NCI-H748 (cell line): ENCODE measurements around the gene VIT.

Experiments
- DNase-seq: peaks from one replicate; lab custom pipeline; 2025; ENCODE audit not compliant: unreplicated experiment; lab: John Stamatoyannopoulos, UW

VIT gene

DNA sequence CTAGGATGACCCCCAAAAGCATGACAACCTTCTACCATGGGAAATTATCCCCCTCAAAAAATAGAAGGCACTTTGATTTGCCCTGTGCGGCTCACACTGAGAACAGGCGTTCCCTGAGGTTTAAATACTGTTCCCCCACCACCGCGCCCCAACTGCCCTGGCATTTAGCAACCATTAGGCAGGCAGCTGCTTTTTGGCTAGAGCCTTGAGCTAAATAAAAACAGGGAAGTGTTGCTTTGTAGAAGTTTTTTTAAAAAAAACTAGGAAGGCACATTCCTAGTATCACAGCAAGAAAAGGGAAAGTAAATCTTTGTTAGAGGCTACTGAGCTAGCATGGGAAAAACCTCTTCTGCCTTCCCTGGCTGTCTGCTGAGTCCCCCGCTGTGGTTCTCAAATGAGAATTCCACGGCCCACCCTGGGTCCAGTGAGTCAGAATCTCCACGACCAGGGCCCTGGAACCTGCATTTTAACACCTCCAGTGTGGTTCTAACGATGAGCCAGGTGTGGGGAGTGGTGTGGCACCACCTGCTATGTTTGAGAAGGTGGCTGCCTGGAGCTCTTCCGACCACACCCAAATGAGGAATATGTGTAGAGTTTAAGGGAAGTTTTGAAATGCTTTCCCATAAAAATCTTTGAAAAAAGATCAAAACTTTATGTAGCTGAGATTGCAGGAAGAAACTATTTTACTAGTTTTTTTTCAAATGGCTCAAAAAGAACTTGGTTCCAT, 66.4 kb downstream of the VIT start:
- no peak for DNase-seq

- DNase-seq, result no peak
These were observed 72.6 kb downstream of the VIT start for GRCh38 chr2:36769106-36769505.

DNA sequence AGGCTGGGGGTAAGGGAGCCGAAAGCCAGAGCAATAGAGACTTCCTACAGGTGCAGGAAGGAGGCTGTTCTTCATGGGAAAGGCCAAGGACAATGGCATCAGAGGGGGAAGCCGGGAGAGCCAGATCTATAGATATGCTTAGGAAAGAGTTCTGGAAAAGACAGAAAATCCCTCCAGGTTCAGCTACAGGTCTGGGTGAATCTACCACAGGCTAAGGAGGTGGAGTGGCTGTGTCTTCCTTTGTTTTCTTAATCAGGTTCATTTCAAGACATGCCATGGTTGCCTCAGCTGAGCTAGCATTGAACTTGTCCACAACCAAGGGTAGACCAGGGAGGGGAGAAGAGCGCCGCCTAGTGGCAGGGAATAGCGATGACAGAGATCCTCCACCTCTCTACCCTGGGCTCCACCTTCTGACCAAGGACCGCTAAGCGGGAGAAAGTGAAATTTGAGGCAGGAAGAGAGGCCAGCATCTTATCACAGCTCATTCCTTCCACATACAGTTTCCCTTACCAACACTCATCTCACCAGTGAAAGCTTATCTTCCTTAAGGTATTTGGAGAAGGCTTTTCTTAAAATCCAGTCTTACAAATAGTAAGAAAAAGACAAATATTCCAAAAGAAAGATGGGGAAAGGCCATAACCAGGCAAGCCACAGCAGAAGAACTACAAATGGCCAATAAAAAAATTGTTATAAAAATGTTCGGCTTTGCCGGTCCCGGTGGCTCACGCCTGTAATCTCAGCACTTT, 74.2 kb downstream of the VIT start:
- peak; percentile 16 for DNase-seq

GRCh38 chr2:36771671-36772070, 75.2 kb downstream of the VIT start:
- no peak for DNase-seq

DNA sequence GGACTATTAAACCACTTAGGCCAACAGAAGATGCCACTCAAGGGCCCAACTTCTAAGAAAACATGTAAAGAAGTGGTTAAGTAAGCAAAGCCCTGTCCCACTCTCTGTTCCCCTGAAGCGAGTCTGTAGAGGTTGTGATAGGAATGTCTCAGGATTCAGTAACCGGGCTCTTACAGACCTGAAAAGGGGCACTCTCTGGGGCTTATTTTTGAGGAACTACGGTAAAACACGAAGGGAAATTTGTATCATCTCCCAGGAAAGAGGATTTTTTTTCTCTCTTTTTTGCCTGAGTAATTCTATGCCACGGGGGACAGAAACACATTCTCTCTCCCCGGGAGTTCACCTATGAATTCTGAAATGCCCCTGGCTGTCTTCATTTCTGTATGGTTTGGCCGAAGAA, 77.4 kb downstream of the VIT start:
- no peak for DNase-seq

GRCh38 chr2:36775261-36775660, 78.8 kb downstream of the VIT start:
- DNase-seq, result no peak

- DNase-seq, result no peak
These were observed 79.3 kb downstream of the VIT start for GRCh38 chr2:36775806-36776205.

- no peak for DNase-seq
These were observed 80.8 kb downstream of the VIT start for GRCh38 chr2:36777272-36777671.

GRCh38 chr2:36777788-36778187, 81.3 kb downstream of the VIT start:
- DNase-seq, result no peak

- DNase-seq, result no peak
These were observed 83.0 kb downstream of the VIT start for GRCh38 chr2:36779462-36779861.

DNA sequence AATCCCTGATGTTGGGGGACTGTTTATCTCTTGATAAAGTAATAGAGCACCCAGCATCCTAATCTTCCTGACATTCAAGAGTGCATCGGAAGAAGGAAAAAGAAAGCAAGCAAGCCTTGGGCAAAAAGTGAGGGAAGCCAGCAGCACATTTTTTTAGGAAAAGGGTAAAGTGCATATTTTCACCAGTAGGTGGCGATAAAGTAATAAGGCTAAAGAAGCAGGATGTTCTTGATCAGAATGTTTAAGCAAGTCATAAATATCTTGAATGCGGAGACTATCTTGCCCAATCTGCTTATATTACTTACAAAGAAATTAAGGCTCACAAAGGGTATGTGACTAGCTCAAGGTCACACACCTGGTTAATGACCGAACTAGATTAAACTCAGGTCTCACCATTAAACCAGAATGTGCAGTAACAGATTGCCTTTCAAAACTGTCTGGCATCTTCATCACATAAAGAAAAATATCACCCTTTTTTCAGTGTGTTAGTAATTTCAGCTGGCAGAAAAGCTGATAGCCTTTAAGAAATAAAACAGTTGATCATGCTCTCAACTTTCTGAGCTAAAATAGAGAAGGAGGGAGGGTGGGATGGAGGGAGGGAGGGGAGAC, 83.8 kb downstream of the VIT start:
- peak; percentile 30 for DNase-seq

DNA sequence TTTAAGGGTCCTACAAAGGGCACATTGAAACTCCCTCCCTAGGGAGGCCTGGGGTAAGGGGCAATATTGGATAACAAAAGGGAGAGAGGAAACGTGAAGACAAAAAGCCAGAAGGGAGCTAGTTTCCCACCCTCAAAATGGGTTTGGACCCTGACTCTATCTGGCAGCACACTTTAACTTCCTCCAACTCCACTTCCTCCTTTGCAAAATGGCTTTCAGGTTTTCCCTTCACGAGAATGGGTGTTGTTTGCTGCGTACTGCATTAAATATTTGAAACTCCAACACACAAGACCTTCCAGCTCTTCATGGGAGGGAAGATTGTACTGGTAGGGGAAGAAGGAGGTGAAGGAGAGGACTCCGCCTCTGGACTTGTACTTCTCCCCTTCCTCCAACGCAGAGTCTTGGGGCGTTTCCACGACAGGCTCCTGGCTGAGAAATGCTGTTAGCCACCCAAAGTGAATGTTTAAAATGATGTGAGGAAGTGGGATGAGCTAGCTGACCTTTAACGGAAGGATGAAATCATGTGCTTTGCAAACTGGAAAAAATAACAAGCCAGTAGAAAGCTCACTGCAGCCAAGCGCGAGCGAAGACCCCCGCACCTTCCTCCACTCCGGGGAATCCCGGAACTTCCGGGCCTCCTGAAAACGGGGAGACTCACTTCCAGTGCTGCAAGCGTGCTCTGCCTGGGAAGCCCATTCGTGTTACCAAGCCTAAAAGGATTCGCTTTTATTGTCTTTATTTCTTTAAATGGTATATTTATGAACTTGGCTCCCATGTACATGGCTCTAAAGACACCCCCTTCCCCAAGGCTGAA, 85.6 kb downstream of the VIT start:
- no peak for DNase-seq

DNA sequence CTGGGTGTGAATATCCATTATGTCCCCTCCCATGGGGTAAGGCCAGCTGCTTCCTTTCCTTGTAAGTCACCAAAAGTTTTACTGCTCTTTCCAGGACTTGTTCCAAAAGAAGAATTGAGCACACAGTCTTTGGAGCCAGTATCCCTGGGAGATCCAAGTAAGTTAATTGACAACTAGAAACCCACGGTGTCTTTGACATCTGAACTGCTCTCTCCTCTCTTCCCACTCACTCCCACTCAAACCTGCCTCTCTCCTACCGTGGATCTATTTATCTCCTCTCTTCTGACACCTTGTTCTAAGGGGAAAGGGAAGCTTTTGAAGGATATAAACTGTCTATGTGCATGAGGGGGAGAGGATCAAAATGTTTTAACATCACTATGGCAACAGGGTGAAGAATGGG, 86.7 kb downstream of the VIT start:
- no peak for DNase-seq

DNA sequence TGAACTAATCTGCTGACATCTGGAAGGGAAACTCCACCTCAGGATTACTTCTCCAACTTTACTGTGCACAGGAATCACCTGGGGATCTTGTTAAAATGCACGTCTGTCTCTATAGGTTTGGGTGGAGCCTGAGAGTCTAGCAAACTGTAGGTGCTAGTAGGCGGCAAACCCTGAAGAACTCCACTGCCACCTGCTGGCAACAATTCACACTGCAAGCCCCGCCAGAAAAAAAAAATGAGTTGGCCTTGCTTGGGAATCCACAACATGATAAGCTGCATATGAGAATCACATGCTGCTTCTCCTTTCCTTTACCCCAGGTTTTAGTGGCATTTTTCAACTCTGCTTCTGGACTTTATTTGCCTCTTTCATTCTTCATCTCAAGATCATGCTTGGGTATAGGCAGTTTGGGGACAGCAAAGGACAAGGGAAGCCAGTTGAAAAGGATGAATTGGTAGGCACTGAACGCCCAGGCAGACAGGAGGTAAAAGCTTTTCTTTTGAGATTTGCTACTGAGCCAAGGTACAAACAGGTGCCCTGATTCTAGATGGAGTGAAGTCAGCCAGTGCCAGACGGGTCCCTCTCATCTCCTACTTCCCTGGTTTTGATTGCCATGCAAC, 88.8 kb downstream of the VIT start:
- DNase-seq, result peak; percentile 42

GRCh38 chr2:36789181-36789804, 92.8 kb downstream of the VIT start:
- DNase-seq, result no peak

- no peak for DNase-seq
These were observed 96.4 kb downstream of the VIT start for GRCh38 chr2:36792951-36793350.

DNA sequence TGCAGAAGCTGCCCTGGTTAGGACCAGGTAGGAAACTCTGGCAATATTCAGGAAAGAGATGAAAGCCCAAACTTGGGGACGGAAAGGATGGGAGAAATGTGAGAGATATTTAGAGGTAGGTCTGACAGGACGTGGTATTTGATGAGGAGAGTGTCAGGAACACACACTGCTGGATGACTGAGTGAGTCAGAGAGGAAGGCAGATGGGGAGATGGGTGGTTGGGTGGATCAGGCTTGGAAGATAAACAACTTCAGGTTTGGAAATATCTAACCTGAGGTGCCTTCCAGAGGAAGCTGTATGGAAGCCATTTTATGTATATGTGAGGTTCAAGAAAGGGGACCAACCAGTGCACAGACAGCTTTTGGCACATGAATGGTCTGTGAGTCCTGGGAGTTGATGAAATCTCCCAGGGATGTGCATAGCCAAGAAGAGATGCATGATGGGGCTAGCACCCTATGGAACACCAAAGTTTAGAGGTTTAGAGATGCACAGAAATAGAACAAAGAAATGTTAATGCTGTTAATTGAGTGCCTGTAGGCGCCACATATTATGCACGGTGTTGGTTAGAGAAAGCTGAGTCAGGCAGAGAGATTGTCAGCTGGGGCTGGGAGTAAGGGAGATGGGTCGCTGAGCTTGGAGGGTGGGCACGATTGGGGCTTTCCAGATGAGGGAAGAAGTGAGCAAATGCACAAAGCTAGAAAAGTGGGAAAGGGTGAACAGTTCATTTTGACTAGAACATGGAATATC, 101.0 kb downstream of the VIT start:
- no peak for DNase-seq

GRCh38 chr2:36798724-36799123, 102.2 kb downstream of the VIT start:
- no peak for DNase-seq

GRCh38 chr2:36800381-36800780, 103.9 kb downstream of the VIT start:
- no peak for DNase-seq

GRCh38 chr2:36801088-36801487, 104.6 kb downstream of the VIT start:
- DNase-seq, result no peak
